ENCODE measurements around the gene ALG3. TPM values are rescaled to one million over a fixed set of nuclear protein-coding genes. Genes with fewer than 3 reads are reported as not detected.
A peak's percentile ranks its signal among the peaks of the same experiment; 100 is the strongest.

The ALG3 gene
- total and polyA plus RNA-seq, 2 experiments from 2014 or later = 52.7 to 94.2 TPM

- Histone ChIP-seq H3K27me3 (replicated peaks; ENCODE audit: insufficient read depth) (peaks cover 10% of the 10 kb centered on the region), H3K9ac (no peak overlapping the region), H3K4me3 (no peak overlapping the region), H4K20me1 (ENCODE audit: insufficient read depth) (no peaks in the 10 kb centered on the region), H2AFZ (no peak overlapping the region), H3K4me1 (ENCODE audit: insufficient read depth) (no peaks in the 10 kb centered on the region), H3K9me2 (ENCODE audit: insufficient read depth) (no peaks in the 10 kb centered on the region), H3F3A (ENCODE audit: insufficient read depth) (no peaks in the 10 kb centered on the region), H3K4me2 (ENCODE audit: unreplicated experiment) (no peak overlapping the region), H3K27ac (no peak overlapping the region), H3K36me3 (ENCODE audit: low read depth) (no peaks in the 10 kb centered on the region), H3K9me3 (ENCODE audit: low read depth) (no peaks in the 10 kb centered on the region), H3K79me2 (ENCODE audit: insufficient read depth) (no peaks in the 10 kb centered on the region)
- 41 to 43% methylated on average over 14 of the region's 14 CpGs for WGBS, 2 experiments (ENCODE audit: low coverage in 1 of 2, low lambda C conversion rate in 2 of 2, missing lambda C conversion rate in 2 of 2)
- in situ Hi-C loops (cut with MboI) = no loop called here
- DNase-seq = no peak
- no peak for TF ChIP-seq EZH2 (IDR thresholded peaks at IDR 0.05; ENCODE audit: insufficient read depth, poor library complexity, severe bottlenecking)
These were observed 12.7 kb downstream of the ALG3 start for GRCh38 chr3:184236033-184236410.

- WGBS, 2 experiments (ENCODE audit: low coverage in 1 of 2, low lambda C conversion rate in 2 of 2, missing lambda C conversion rate in 2 of 2) = 51% methylated on average over 4 of the region's 4 CpGs
- H4K20me1 ChIP-seq (ENCODE audit: insufficient read depth) = no peaks in the 10 kb centered on the region
- no peaks in the 10 kb centered on the region for H3F3A ChIP-seq (ENCODE audit: insufficient read depth)
- in situ Hi-C loops (cut with MboI) = no loop called here
- no peaks in the 10 kb centered on the region for H3K4me1 ChIP-seq (ENCODE audit: insufficient read depth)
- H2AFZ ChIP-seq = no peak overlapping the region
- H3K27me3 ChIP-seq (replicated peaks; ENCODE audit: insufficient read depth) = peaks cover 13% of the 10 kb centered on the region
- no peaks in the 10 kb centered on the region for H3K79me2 ChIP-seq (ENCODE audit: insufficient read depth)
- H3K4me3 ChIP-seq = no peak overlapping the region
- no peaks in the 10 kb centered on the region for H3K9me3 ChIP-seq (ENCODE audit: low read depth)
- H3K36me3 ChIP-seq (ENCODE audit: low read depth) = no peaks in the 10 kb centered on the region
- peak; percentile 12 for DNase-seq
- no peak overlapping the region for H3K4me2 ChIP-seq (ENCODE audit: unreplicated experiment)
- H3K9ac ChIP-seq = no peak overlapping the region
- TF ChIP-seq EZH2 (IDR thresholded peaks at IDR 0.05; ENCODE audit: insufficient read depth, poor library complexity, severe bottlenecking) (no peak), EZH2phosphoT487 (IDR thresholded peaks at IDR 0.05; ENCODE audit: insufficient read depth, low read depth) (no peak)
- H3K27ac ChIP-seq = no peak overlapping the region
- H3K9me2 ChIP-seq (ENCODE audit: insufficient read depth) = no peaks in the 10 kb centered on the region
These were observed 13.3 kb downstream of the ALG3 start for GRCh38 chr3:184235381-184236032.

- in situ Hi-C loops (cut with MboI) = no loop called here
- 78 to 80% methylated on average over 18 to 19 of the region's 19 CpGs for WGBS, 2 experiments (ENCODE audit: low coverage in 1 of 2, low lambda C conversion rate in 2 of 2, missing lambda C conversion rate in 2 of 2)
- H4K20me1 ChIP-seq (ENCODE audit: insufficient read depth) = no peaks in the 10 kb centered on the region
- no peaks in the 10 kb centered on the region for H3K4me1 ChIP-seq (ENCODE audit: insufficient read depth)
- H3K4me3 ChIP-seq = no peak overlapping the region
- H3K36me3 ChIP-seq (ENCODE audit: low read depth) = no peaks in the 10 kb centered on the region
- H3K27me3 ChIP-seq (replicated peaks; ENCODE audit: insufficient read depth) = peaks cover 20% of the 10 kb centered on the region
- TF ChIP-seq EZH2phosphoT487 (IDR thresholded peaks at IDR 0.05; ENCODE audit: insufficient read depth, low read depth) = no peak
- TF ChIP-seq EZH2 (IDR thresholded peaks at IDR 0.05; ENCODE audit: insufficient read depth, poor library complexity, severe bottlenecking) = no peak
- DNase-seq = no peak
- H3F3A ChIP-seq (ENCODE audit: insufficient read depth) = no peaks in the 10 kb centered on the region
- no peaks in the 10 kb centered on the region for H3K79me2 ChIP-seq (ENCODE audit: insufficient read depth)
- H2AFZ ChIP-seq = no peak overlapping the region
- H3K9me2 ChIP-seq (ENCODE audit: insufficient read depth) = no peaks in the 10 kb centered on the region
- H3K9ac ChIP-seq = no peak overlapping the region
- no peak overlapping the region for H3K4me2 ChIP-seq (ENCODE audit: unreplicated experiment)
- no peak overlapping the region for H3K27ac ChIP-seq
- H3K9me3 ChIP-seq (ENCODE audit: low read depth) = no peaks in the 10 kb centered on the region
These were observed 13.9 kb downstream of the ALG3 start for GRCh38 chr3:184234671-184235380.

- Histone ChIP-seq H3K9ac (no peak overlapping the region), H4K20me1 (ENCODE audit: insufficient read depth) (no peaks in the 10 kb centered on the region), H3K4me3 (no peak overlapping the region), H3K4me1 (ENCODE audit: insufficient read depth) (no peaks in the 10 kb centered on the region), H3K4me2 (ENCODE audit: unreplicated experiment) (no peak overlapping the region), H3K9me3 (ENCODE audit: low read depth) (no peaks in the 10 kb centered on the region), H3K9me2 (ENCODE audit: insufficient read depth) (no peaks in the 10 kb centered on the region), H3F3A (ENCODE audit: insufficient read depth) (no peaks in the 10 kb centered on the region), H3K27me3 (replicated peaks; ENCODE audit: insufficient read depth) (peaks cover 24% of the 10 kb centered on the region), H2AFZ (no peak overlapping the region), H3K79me2 (ENCODE audit: insufficient read depth) (no peaks in the 10 kb centered on the region), H3K36me3 (ENCODE audit: low read depth) (no peaks in the 10 kb centered on the region), H3K27ac (no peak overlapping the region)
- DNase-seq = peak; percentile 88
- in situ Hi-C loops (cut with MboI) = no loop called here
- 6 to 11% methylated on average over 4 of the region's 4 CpGs for WGBS, 2 experiments (ENCODE audit: low coverage in 1 of 2, low lambda C conversion rate in 2 of 2, missing lambda C conversion rate in 2 of 2)
- TF ChIP-seq EZH2 (IDR thresholded peaks at IDR 0.05; ENCODE audit: insufficient read depth, poor library complexity, severe bottlenecking) (no peak), EZH2phosphoT487 (IDR thresholded peaks at IDR 0.05; ENCODE audit: insufficient read depth, low read depth) (no peak)
These were observed 14.5 kb downstream of the ALG3 start for GRCh38 chr3:184234224-184234623.

All from GM23248 (cell line).